Upper lobe of right lung (tissue), 1 donor: ENCODE measurements around the gene ATE1. TPM values are rescaled to one million over a fixed set of nuclear protein-coding genes. Genes with fewer than 3 reads are reported as not detected.
A peak's percentile ranks its signal among the peaks of the same experiment; 100 is the strongest.
"Not testable (repeated sequence)": the region's sequence is repeated elsewhere in the genome, so short reads cannot be mapped to it uniquely, and the experiment has no call there.

Source experiments
- ATAC-seq: fragments of 200-7000 bp; cut with Tn5 transposase; one replicate; pipeline ENCODE4 v1.9.1; 2020; ENCODE audit warnings: mild to moderate bottlenecking, moderate library complexity
- DNase-seq: peaks from one replicate; pipeline ENCODE4 v3.0.0-alpha.2; 2020
- H3K27ac ChIP-seq: fragments of 200-600 bp; one replicate; pipeline ENCODE4 v1.8.0; 2022
- H3K27me3 ChIP-seq: fragments of 200-600 bp; one replicate; pipeline ENCODE4 v1.8.0; 2022; ENCODE audit warnings: mild to moderate bottlenecking
- H3K36me3 ChIP-seq: fragments of 200-600 bp; one replicate; pipeline ENCODE4 v1.8.0; 2022
- H3K4me1 ChIP-seq: fragments of 200-600 bp; one replicate; pipeline ENCODE4 v1.8.0; 2022
- H3K4me3 ChIP-seq: fragments of 200-600 bp; one replicate; pipeline ENCODE4 v1.8.0; 2022; ENCODE audit warnings: mild to moderate bottlenecking
- H3K9me3 ChIP-seq: fragments of 200-600 bp; one replicate; pipeline ENCODE4 v1.8.0; 2022
- CTCF ChIP-seq: fragments of 200-600 bp; IDR thresholded peaks from one replicate; pipeline ENCODE4 v1.8.0; 2022; ENCODE audit warnings: antibody characterized with exemption
- intact Hi-C: fragments of 100-400 bp; cut with DNase I; formaldehyde crosslinking; loops from one replicate; pipeline ENCODE4 v1.11.0; 2022
- long read RNA-seq: library from polyadenylated mRNA; unstranded; transcript quantifications from one replicate; pipeline ENCODE4 v2.0.0, GENCODE V29; 2021
- total RNA-seq: library from RNA; stranded (reverse); fragmentation: NEBNext Ultra II Directional; extraction: Animal tissue kit (Norgen Biotek cat#: 25700); gene quantifications from one replicate; pipeline ENCODE4 v1.2.1, GENCODE V29; 2021
- donor health status: DM: no; HTN: yes; CAD: no; lungs with severe emphysema.

The ATE1 gene
- 26.6 TPM for total RNA-seq
- long read RNA-seq, full-length matches to known transcripts = 35 of 58 reads
- long read RNA-seq, partial matches to known transcripts = 3 of 58 reads
- long read RNA-seq, other reads (novel, unspliced or antisense) = 20 of 58 reads

DNA sequence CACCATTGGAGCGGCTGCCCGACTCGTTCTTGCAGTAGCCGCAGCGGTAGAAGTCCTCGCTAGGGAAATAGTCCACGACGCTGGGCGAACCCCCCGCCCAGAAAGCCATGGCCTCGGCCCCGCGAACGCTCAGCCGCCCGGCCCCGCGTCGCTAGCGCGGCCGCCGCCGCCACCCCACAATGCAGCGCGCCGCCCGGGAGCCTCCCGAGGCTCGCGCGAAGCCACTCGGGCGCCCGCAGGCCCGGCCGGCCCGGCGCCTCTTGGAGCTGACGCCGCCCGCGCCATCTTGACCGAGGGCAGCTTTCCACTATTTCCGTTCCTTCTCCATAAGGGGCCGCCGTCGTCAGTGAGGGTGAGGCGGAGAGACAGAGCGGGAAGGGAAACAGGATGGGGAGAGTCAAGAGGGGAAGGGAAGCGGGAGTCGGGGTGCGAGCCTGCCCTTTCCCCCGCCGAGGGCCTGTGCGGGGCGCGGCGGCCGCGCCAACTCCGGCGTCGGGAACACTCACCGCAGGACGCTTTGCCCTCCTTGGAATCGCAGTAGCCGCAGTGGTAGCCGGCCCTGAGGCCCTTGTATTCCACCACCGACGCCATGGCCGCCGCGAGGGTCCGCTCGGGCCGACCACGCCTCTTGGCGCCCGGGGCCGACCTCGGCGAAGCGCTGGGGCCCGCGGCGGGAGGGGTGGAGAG is at the start of gene ATE1:
ATE1 (minus strand) TSS at position 191 of the 687 bp plus-strand sequence; CDS start at position 109, 82 bp downstream.
- Histone ChIP-seq H3K27me3 (no peaks in the 10 kb centered on the region), H3K4me1 (peaks cover 20% of the 10 kb centered on the region), H3K4me3 (peak within 1 kb of the TSS; percentile 91), H3K9me3 (no peaks in the 10 kb centered on the region), H3K36me3 (peaks cover 7% of the 10 kb centered on the region), H3K27ac (peak within 1 kb of the TSS; percentile 100)
- DNase-seq (peak; percentile 95), ATAC-seq (peak; percentile 98)
- intact Hi-C loops = no loop called here
- no peak for TF ChIP-seq CTCF

- intact Hi-C loops = no loop called here
- no peak overlapping the region for H3K4me3 ChIP-seq
These were observed 48.8 kb upstream of the ATE1 start for GRCh38 chr10:121976607-121977006.

DNA sequence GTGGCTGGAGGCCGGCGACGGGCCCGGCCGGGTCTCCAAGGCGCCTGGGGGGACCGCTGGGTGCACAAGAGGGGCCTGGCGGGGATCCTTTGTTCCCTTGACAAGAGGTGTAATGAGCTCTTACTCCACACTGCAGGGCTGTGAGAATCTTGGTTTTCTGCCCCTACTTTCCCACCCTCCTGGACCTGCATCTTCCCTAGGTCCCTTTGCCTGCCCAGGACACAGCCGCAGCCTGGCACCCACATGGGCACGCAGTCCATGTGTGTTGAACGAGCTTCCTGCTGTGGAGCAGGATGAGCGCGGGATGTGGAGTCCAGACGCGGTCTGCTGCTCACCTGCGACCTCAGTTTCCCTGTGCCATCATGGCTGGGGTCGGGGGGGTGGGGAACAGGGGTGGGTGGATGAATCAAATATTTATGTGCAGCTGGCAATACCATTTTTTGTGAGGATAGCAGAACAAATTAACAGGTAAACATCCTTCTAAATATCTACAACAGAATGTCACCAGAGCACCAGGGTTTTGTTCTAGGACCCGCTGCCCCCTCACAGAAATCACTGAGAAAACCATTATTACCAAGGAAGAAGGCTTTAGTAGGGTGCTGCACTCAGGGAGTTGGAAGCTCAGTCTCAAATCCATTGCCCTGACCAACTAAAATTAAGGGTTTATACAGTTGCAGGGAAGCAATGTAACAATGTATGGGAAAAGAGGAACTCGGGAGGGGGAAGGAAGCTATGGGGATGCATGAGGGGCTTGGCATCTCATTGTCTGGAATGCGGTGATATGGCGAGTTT is 47.7 kb upstream of the ATE1 start:
- H3K36me3 ChIP-seq = peaks cover 4% of the 10 kb centered on the region
- TF ChIP-seq CTCF = peak; percentile 72
- H3K9me3 ChIP-seq = no peaks in the 10 kb centered on the region
- peak overlapping the region; percentile 90 for H3K4me3 ChIP-seq
- H3K27me3 ChIP-seq = no peaks in the 10 kb centered on the region
- no peak for DNase-seq
- peak; percentile 19 for ATAC-seq
- intact Hi-C loops = no loop called here
- peaks cover 22% of the 10 kb centered on the region for H3K4me1 ChIP-seq
- peak overlapping the region; percentile 96 for H3K27ac ChIP-seq

More at GRCh38 chr10:121976607-121977006, 48.8 kb upstream of the ATE1 start:
- Histone ChIP-seq H3K36me3 (no peaks in the 10 kb centered on the region), H3K27me3 (no peaks in the 10 kb centered on the region), H3K9me3 (no peaks in the 10 kb centered on the region), H3K4me1 (peaks cover 22% of the 10 kb centered on the region), H3K27ac (no peak overlapping the region)
- no peak for DNase-seq
- no peak for TF ChIP-seq CTCF
- ATAC-seq = no peak

DNA sequence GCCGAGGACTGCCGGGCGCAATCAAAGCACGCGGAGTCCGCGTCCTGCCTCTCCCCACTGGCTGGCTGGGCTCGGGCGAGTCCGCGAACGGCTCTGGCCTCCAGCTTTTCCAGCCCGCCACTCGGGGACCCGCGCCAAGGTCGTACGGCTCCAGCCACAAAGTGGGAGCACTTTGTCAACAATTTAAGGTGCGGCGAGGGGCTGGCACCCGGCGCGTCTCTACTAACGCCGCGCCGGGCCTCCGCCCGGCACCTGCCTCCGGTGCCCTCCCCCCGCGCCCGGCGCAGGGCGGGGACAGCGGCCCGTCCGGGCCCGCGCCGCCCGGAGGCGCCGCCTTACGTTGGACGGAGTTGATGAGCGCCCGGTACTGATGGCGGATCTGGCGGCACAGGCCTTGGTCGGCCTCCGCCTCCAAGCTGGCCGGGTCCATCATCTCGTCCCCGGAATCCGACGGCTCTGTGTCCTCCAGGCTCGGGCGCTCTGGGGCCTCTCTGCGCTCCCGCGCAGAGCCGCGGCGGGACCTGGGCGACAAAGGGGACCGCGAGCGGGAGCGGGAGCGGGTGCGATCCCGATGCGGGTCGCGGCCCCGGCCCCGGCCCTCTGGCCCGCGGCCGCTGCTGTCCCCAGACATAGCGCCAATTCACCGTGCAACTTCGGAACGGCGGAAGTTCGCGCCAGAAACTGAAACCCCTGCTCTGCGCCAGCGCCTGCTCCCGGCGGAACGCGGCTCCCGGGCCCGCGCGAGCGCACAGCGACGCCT is 46.9 kb upstream of the ATE1 start, which contains the start of gene NSMCE4A:
NSMCE4A (minus strand) TSS at position 683 of the 760 bp plus-strand sequence; CDS start at position 631, 52 bp downstream.
- Histone ChIP-seq H3K36me3 (peaks cover 12% of the 10 kb centered on the region), H3K27me3 (no peaks in the 10 kb centered on the region), H3K4me3 (peak within 1 kb of the TSS; percentile 90), H3K9me3 (no peaks in the 10 kb centered on the region), H3K4me1 (peaks cover 22% of the 10 kb centered on the region), H3K27ac (peak within 1 kb of the TSS; percentile 96)
- intact Hi-C loops = no loop called here
- TF ChIP-seq CTCF = no peak
- ATAC-seq = peak; percentile 92
- DNase-seq = peak; percentile 91

- DNase-seq = no peak
- intact Hi-C loops = no loop called here
- peak overlapping the region; percentile 96 for H3K27ac ChIP-seq
- peak overlapping the region; percentile 90 for H3K4me3 ChIP-seq
- no peak for ATAC-seq
- no peaks in the 10 kb centered on the region for H3K27me3 ChIP-seq
- H3K9me3 ChIP-seq = no peaks in the 10 kb centered on the region
- no peak for TF ChIP-seq CTCF
- H3K4me1 ChIP-seq = peaks cover 22% of the 10 kb centered on the region
- peaks cover 18% of the 10 kb centered on the region for H3K36me3 ChIP-seq
These were observed 46.2 kb upstream of the ATE1 start for GRCh38 chr10:121974019-121974534.

- DNase-seq = not testable (repeated sequence)
- peaks cover 67% of the 10 kb centered on the region for H3K36me3 ChIP-seq
These were observed 41.3 kb upstream of the ATE1 start for GRCh38 chr10:121969086-121969485.

More at GRCh38 chr10:121969086-121969485, 41.3 kb upstream of the ATE1 start:
- H3K27ac ChIP-seq, ATAC-seq, H3K9me3 ChIP-seq, intact Hi-C loops, H3K27me3 ChIP-seq, H3K4me3 ChIP-seq: not testable (repeated sequence)
- peaks cover 14% of the 10 kb centered on the region for H3K4me1 ChIP-seq
